CD4-positive, alpha-beta T cell treated with Interferon alpha-2 for 1 hour (primary cell): ENCODE data around the gene TDG.
A peak's percentile ranks its signal among the peaks of the same experiment; 100 is the strongest.

Experiments used
- DNase-seq, 2 donors: peaks; one replicate each; pipeline ENCODE4 v3.0.0-alpha.2; 2020 to 2022

The TDG gene

DNA sequence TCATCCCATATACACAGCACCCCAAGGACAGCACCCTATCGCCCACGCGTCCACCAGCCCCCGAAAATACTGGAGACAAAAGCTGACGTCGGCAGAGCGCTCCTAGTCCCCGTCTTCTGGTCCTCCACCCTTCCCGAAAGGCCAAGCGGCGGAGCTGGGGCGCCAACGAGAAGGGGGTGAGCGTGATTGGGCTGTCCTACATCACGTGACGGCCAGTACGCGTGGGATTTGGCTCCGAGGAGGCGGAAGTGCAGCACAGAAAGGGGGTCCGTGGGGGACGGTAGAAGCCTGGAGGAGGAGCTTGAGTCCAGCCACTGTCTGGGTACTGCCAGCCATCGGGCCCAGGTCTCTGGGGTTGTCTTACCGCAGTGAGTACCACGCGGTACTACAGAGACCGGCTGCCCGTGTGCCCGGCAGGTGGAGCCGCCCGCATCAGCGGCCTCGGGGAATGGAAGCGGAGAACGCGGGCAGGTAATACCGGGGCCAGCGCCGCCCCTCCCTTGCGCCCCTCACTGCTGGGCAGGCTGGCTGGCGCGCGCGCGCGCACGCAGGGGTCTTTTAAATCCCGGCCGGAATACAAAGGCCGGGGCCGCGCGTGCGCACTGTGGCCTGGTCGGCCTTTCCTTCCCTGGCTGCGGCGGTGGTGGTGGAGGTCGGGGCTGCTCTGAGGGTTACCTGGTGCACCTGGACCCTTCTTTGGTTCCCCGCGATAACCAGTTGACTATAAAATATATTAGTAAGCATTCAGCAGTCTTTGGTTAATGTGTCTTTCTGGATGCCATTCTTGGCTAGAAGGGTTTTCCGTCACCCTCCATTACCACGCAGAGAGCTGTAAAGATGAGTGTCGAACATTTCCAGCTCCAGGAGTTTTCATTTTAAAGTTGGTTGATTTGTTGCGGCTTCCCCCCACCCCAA, at the start of gene TDG:
Gene TDG (plus strand): TSS at position 283 of the 915 bp plus-strand sequence. CDS start 166 bp downstream, at position 449.
- DNase-seq: peak; percentile 98

DNA sequence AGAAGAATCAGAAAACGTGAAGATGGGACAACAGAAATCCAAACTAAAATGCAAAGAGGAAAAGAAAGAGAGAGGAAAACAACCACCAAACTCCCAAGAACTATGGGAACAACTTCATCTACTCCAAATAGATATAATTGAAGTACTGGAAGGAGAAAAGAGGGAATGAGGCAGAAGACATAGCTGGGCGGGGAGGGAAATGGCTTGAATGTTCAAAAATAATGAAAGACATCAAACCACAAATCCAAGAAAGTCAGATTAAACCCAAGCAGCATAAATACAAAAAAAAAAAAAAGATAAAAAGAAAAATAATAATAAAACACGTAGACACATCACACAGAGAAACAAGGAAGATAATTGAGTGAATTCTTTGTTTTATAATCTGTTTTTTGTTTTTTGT, 47.8 kb upstream of the TDG start:
- no peak for DNase-seq

DNA sequence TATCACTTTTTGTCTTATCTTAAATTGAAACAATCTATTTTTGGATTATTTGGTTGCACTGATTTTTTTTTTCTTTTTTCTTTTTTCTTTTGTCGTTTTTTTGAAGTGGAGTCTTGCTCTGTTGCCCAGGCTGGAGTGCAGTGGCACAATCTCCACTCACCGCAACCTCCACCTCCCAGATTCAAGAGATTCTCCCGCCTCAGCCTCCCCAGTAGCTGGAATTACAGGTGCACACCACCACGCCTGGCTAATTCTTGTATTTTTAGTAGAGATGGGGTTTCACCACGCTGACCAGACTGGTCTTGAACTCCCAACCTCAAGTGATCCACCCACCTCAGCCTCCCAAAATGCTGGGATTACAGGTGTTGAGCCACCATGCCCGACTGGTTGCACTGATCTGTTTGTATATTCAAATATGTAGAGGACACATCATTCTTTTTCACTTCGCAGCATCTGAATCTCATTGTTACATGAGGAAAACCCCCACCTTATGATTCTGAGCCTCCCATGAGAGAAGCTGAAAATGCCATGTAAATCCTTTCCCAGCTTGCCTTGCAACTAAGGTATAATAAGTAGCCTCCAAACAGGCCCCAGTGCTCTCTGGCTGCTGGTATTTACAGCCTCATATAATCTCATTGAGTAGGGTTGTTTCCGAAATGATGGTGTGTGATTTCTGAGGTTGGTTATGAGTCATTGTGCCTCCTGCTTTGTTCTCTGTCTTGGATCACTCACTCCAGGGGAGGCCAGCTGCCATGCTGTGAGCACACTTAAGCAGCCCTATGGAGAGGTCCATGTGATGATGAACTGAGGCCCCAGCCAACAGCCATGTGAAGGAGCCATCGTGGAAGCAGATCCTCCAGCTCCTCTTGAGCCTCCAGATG, 40.7 kb upstream of the TDG start:
- peak in 1 of 2 donors; percentile 27 for DNase-seq

DNA sequence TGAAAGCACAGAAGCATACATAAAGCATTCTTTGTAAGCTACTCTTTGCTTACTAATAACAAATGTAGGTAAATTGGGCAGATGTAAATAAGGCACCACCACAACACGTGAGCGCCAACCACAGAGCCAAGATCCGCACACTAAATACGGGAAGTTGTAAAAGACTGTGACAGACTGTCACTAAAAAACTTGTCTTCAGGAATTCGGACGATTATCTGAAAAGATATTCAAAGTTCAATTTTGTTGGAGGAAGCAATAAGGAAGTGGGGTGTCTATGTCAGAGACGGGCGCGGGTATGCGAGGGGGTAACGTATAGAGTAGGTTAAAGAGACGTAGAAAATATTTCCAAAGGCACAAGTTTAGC, 37.0 kb upstream of the TDG start:
- peak; percentile 62 to 67 for DNase-seq

DNA sequence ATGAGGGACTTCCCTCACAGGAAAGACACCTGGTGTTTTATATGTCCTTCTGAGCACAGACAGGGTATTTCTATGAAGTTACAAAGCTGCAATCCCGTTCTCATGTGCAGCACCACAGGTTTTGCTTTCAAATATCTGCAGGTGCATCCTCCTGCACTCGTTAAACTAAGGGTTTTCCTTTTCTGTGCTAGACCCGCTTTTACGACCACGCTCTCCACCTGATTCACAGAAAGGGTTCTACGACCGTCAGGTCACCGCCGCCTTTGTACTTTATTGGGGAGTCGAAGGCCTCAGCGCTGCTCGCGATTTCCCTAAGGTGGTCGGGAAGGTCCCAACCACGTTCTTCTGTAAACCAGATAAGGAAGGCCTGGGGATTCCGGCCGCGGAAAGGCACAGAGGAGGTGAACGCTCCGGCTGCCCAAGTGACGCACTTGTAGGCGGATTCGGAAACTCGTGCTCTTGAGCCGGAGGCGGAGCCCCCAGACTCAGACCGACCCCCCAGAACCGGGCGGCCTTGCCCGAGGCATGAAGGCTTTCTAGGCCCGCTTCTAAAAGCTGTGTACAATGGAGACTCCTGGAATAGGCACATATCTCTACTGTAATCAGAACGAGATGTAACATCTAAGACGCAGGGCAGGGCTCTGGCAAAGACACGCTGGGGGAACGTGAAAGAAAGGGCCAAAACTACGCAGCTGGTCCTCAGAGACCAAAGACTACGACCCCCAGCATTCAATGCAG, 36.5 kb upstream of the TDG start:
- DNase-seq: peak; percentile 89 to 91

DNA sequence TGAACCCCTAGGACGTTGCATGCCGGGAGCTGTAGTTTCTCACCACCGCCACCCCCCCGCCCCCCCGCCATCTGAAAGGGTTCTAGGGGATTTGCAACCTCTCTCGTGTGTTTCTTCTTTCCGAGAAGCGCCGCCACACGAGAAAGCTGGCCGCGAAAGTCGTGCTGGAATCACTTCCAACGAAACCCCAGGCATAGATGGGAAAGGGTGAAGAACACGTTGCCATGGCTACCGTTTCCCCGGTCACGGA, 36.0 kb upstream of the TDG start:
- DNase-seq: no peak

DNA sequence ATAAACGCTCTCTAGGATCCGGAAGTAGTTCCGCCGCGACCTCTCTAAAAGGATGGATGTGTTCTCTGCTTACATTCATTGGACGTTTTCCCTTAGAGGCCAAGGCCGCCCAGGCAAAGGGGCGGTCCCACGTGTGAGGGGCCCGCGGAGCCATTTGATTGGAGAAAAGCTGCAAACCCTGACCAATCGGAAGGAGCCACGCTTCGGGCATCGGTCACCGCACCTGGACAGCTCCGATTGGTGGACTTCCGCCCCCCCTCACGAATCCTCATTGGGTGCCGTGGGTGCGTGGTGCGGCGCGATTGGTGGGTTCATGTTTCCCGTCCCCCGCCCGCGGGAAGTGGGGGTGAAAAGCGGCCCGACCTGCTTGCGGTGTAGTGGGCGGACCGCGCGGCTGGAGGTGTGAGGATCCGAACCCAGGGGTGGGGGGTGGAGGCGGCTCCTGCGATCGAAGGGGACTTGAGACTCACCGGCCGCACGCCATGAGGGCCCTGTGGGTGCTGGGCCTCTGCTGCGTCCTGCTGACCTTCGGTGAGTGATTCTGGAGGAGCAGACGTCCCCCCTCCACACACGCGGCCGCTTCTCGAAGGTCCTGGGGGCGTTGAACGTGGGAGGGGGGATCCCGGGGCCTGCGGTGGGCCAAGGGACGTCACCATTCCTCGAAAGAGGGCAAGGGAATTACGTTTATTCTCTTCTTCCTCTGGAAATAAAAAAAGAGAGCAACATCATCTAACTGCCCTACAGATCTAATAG, 35.5 kb upstream of the TDG start, which contains the start of gene HSP90B1:
Gene HSP90B1 (plus strand): TSS at position 377 of the 753 bp plus-strand sequence. CDS start 106 bp downstream, at position 483.
- peak; percentile 100 for DNase-seq

DNA sequence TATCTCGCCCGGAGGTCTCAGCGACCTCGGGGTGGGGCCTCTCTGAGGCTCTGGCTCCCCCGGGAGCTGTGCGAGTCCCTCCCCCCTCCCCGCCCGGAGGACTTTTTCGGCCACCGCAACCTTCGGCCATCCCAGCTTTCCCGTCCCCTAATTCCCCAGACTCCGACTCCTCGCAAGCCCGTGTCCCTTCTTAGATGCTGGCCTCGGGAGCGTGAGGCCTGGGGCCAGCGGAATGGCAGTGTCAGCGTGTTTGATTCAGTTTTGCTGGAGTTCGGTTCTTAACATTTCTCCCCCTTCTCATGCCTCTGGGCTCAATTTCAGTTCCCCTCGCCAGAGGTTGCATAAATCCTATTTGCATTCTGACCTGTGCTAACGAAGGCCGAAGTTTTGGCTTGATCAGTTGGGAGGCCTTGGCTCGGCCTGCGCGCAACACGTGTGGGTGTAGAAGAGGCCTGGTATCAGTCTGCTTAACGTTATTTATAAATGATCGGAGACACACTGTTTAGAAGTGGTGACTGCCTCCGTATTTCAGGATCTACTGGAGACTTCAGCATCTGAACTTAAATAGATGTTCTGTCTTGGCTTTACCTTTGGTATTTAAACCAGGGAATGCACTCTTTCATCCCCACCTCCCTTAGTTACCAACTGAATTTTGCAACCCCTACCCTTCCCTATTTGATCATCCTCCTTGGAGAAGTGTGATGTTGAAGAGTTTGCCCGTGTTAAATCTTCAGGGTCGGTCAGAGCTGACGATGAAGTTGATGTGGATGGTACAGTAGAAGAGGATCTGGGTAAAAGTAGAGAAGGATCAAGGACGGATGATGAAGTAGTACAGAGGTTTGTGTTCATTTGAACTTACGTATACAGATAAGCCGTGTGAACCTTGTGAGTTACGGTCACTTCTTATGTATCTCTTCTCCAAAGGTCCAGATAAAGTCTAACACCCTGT, 34.6 kb upstream of the TDG start:
- DNase-seq: peak; percentile 16 to 28

DNA sequence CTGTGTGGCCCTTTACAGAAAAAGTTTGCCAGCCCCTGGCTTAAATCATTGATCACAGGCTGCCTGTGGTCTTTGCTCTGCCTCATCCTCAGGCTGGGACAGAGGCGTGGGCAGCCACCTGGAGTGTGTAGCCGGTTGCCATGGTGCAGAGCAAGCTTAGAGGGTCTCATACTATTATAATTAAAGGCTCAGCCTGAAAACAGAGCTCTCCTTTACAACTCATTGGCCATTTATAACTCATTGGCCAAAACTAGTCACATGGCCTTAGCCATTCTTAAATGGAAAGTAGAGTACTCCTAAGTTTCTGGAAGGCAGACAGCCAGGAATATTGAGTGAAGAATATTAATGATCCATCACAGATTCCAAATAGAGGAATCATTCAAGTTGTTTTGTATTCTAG, 32.4 kb upstream of the TDG start:
- DNase-seq: no peak

DNA sequence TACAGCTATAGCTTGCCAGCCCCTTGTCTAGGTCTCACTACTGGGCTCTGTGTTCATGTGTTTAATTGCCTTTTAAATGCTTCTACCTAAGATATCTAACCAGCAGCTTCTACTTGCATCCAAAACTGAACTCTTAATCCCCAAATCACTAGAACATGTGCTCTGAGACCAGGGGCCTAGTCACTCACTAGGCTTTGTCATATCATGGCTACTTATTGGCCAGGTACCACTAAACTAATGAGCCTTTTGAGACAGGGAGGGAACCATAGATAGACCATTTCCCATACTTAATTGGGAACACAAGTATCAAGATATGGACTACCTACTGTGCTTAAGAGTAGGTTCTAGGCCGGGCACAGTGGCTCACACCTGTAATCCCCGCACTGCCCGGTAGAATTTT, 29.0 kb upstream of the TDG start:
- no peak for DNase-seq

DNA sequence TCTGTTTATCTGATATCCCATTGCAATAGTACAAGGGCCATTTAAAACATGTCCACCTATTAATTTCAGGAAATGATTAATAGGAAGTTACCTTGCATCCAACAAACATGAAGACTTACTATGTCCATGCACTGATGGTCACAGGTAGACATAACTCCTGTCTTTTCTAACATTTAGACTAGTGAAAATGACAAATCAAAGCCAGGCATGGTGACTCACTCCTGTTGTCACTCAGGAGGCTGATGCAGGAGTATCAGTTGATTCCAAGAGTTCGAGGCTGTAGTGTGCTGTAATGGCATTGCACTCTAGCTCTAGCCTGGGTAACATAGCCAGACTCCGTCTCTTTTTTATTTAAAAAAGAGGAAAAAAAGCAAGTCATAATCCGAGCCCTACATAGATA, 20.7 kb upstream of the TDG start:
- no peak for DNase-seq

DNA sequence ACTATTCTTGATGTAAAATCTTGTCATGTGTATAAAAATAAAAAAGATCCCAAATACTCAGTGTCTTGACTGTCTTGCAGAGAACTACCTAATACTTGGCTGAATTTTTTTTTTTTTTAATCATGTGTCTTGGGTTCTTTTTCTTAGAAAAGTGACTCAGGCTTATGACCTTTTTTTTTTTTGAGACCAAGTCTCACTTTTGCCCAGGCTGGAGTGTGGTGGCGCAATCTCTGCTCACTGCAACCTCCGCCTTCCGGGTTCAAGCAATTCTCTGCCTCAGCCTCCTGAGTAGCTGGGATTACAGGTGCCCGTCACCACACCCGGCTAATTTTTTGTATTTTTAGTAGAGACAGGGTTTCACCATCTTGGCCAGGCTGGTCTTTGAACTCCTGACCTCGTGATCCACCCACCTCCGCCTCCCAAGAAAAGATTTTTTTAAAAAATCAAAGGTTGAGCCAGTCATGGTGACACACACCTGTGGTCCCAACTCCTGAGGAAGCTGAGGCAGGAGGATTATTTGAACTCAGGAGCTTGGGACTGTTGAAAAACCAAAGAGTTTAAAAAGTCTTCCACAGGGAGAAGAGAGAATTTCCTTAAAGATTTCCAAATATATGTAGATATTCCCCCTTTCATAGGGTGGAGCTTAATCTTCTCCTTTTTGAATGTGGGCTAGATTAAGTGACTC, 17.7 kb upstream of the TDG start:
- no peak for DNase-seq

DNA sequence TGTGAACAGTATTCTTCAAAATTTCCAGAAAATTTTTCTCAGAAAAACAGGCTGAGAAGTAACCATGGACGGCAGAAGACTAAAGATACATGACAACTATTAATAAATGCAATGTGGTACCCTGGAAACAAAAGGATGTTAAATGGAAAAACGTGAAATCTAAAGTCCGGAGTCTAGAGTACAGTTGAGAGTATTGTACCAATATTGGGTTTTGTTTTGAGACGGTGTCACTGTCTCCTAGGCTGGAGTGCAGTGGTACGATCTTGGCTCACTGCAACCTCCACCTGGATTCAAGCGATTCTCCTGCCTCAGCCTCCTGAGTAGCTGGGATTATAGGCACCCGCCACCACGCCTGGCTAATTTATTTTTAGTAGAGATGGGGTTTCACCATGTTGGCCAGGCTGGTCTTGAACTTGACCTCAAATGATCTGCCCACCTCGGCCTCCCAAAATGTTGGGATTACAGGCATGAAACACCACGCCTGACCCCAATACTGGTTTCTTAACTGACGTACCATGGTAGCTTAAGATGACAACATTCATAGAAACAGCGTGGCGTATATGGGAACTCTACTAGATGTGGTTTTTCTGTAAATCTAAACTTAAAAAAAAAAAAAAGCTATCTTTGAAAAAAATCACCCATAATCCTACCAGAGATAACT, 16.8 kb upstream of the TDG start:
- DNase-seq: no peak

DNA sequence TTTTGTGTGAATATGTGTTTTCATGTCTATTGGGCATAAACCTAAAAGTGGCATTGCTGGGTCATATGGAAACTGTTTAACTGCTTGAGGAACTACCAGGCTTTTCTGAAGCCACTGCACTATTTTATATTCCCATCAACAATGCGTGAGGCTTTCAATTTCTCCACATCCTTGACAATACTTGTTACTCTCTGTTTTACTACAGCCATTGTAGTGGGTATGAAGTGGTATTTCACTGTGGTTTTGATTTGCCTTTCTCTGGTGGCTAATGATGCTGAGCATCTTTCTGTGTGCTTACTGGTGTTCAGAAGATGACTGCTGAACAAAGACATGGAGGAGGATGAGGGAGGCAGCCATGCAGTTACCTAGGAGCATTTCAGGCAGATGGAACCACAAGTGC, 13.2 kb upstream of the TDG start:
- no peak for DNase-seq

DNA sequence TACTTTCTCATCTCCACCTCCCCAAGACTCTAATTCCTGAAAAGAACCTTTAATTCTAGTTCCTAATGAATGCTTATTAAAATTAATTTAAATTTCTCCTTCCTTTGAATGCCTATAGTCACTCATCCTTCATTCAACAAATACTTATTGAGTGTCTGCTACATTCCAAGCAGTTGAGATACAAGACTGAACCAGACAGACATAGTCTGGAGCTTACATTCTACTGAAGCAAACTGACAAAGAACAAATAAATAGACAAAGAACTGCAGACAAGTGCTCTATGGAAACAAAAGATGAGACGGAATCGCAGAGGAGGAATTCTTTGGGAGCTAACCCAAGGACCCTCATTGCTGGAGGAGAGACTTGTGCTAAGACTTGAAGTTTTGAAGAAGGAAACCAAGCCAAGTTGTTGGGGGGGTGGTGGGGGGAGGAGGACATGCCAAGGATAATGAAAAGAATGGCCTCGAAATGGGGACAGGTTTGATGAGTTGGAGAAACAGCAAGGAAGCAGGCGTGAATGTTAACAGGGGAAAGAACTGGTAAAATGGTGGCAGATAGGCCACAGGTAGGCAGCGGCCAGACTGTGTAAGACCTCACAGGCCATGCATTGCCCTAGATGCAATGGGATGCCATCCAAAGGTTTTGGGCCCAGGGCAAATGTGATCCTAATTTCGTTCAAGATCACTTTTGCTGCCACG, 9.7 kb upstream of the TDG start:
- DNase-seq: no peak

DNA sequence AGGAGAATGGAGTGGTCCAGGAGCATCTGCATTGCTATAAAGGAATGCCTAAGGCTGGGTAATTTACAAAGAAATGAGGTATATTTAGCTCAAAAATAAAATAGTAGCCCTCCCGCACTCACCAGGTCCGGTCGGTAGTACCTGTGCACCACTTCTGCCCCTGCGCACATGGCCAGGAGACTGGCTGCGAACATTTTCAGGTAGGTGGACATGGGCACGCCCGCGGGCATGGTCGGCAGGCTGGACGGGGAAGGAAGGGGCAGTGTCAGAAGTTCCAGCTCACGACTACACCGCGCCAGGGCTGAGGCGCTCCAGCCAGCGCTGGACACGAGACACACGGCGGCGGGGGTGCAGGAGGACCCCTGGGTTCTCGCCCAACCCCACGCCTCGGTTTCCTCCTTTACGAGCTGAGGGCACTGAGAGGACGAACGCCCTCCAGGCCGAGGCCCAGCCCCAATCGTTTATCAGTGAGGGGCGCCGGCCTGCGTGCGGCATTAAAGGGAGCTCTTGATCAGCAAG, 9.1 kb upstream of the TDG start:
- no peak for DNase-seq

DNA sequence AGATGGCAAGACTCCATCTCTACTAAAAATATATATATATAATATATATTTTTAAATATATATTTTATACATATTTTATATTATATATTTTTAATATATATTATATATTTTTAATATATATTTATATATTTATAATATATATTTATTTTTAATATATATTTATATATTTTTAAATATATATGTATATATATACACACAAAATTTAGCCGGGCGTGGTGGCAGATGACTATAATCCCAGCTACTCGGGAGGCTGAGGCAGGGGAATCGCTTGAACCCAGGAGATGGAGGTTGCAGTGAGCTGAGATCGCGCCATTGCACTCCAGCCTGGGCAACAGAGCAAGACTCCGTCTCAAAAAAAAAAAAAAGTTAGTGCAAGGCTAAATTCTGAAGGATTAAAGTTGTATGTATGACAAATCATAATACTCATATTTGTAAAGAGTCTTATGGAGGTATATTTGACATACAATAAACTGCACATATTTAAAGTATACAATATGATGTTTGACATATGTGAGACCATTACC, 7.7 kb upstream of the TDG start:
- DNase-seq: no peak

DNA sequence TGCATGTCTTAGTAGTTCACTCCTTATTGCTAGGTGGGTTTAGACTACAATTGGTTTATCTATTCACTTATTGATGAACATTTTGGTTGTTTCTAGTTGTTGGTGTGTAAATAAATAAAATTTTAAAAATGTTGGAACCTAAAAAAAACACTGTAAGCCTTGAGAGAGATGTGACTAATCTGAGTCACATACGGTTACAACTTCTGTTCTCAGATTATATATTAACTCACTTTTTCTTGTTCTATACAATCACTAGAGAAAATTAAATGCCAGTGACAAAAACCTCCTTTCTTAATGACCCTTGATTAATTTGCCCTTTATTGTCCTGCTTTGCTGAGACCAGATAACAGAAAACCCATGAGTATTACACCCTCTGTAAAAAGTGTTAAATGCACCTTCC, 7.1 kb upstream of the TDG start:
- no peak for DNase-seq

DNA sequence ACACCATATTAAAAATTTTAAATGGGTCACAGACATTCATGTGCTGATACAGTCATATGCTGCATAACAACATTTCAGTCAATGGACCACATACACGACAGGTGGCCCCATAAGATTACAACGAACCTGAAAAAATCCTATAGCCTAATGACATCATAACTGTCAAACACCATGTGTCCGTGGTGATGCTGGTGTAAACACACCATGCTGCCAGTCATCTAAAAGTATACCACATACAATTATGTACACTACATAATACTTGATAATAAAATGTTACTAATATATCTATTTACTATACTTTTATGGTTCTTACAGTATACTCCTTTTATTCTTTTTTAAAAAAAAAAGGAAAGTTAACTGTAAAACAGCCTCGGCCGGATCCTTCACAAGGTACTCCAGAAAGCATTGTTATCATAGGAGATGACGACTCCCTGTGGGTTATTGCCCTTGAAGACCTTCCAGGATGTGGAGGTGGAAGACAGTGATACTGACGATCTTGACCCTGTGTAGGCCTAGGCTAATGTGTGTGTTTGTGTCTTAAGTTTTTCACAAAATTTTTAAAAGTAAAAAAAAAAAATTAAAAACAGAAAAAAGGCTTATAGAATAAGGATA, 5.0 kb upstream of the TDG start:
- DNase-seq: no peak
